DMS53 treated with DMSO at 0.1 percent for 48 hours (cell line): ENCODE data around the gene NOS2.
"Not testable (repeated sequence)": the region's sequence is repeated elsewhere in the genome, so short reads cannot be mapped to it uniquely, and the experiment has no call there.

Experiments
- DNase-seq: peaks from one replicate; lab custom pipeline; 2025; ENCODE audit not compliant: unreplicated experiment; lab: John Stamatoyannopoulos, UW

Gene NOS2

GRCh38 chr17:27733773-27734172, 66.6 kb downstream of the NOS2 start:
- DNase-seq, result no peak

GRCh38 chr17:27732746-27733145, 67.6 kb downstream of the NOS2 start:
- DNase-seq, result not testable (repeated sequence)

GRCh38 chr17:27725982-27726381, 74.3 kb downstream of the NOS2 start:
- DNase-seq, result not testable (repeated sequence)

GRCh38 chr17:27721797-27722196, 78.5 kb downstream of the NOS2 start:
- DNase-seq, result no peak
